GM10248 (cell line): ENCODE data around the gene PCA3.
A peak's percentile ranks its signal among the peaks of the same experiment; 100 is the strongest.

Experiments
- CTCF ChIA-PET: fragments of 300-600 bp; sonication (Branson Sonifier 250); formaldehyde crosslinking; extraction: SDS; loops from one replicate; lab custom pipeline; 2021; ENCODE audit warnings: antibody characterized with exemption; lab: Yijun Ruan, JAX
- POLR2A ChIA-PET: fragments of 350-650 bp; sonication (Branson Sonifier 250); formaldehyde crosslinking; extraction: SDS; loops from one replicate; lab custom pipeline; 2020; ENCODE audit warnings: antibody characterized with exemption; lab: Yijun Ruan, JAX
- DNase-seq: peaks from one replicate; pipeline ENCODE4 v3.0.0; 2012; ENCODE audit errors: extremely low spot score
- CTCF ChIP-seq: IDR thresholded peaks from 2 replicates; pipeline ENCODE4 v1.5.1; 2012; ENCODE audit warnings: mild to moderate bottlenecking, low read depth; ENCODE audit errors: extremely low read depth, missing control alignments, control extremely low read depth

Gene PCA3

GRCh38 chr9:76744336-76744735 is 19.9 kb upstream of the PCA3 start:
- ChIA-PET POLR2A (no interaction called here), CTCF (interaction anchor here (1.5 to 1.7 kb wide), 3 partner anchors 12 to 32 kb away, joined by 4 to 7 read pairs (median 4); no protein-coding TSS in a partner anchor)
- TF ChIP-seq CTCF, result no peak
- peak; percentile 39 for DNase-seq

- no peak for TF ChIP-seq CTCF
- ChIA-PET POLR2A (no interaction called here), CTCF (interaction anchor here (1.6 kb wide), 1 partner anchor 12 kb away, joined by 4 read pairs; no protein-coding TSS in a partner anchor)
- DNase-seq, result no peak
Measured at GRCh38 chr9:76751001-76751400, 13.2 kb upstream of the PCA3 start.

GRCh38 chr9:76756268-76756640 is 8.0 kb upstream of the PCA3 start:
- ChIA-PET CTCF (interaction anchor here (0.8 to 2.7 kb wide), 8 partner anchors 8 to 421 kb away, joined by 3 to 11 read pairs (median 4); partner anchors contain the start of genes PCA3 and VPS13A), POLR2A (no interaction called here)
- DNase-seq, result no peak
- peak; percentile 10 for TF ChIP-seq CTCF

- no peak for DNase-seq
- POLR2A ChIA-PET, result interaction anchor here (0.8 kb wide), 1 partner anchor 8 kb away, joined by 4 read pairs; no protein-coding TSS in a partner anchor
- TF ChIP-seq CTCF, result no peak
- CTCF ChIA-PET, result interaction anchor here (1.0 to 2.7 kb wide), 6 partner anchors 12 to 420 kb away, joined by 3 to 11 read pairs (median 4); partner anchors contain the start of gene VPS13A
Measured at GRCh38 chr9:76756941-76757673, 7.1 kb upstream of the PCA3 start.

- no peak for DNase-seq
- POLR2A ChIA-PET, result no interaction called here
- CTCF ChIA-PET, result interaction anchor here (1.6 to 2.7 kb wide), 2 partner anchors 28 to 225 kb away, joined by 3 to 11 read pairs; no protein-coding TSS in a partner anchor
- TF ChIP-seq CTCF, result no peak
Measured at GRCh38 chr9:76758476-76758875, 5.8 kb upstream of the PCA3 start.

GRCh38 chr9:76759732-76760131 is 4.5 kb upstream of the PCA3 start:
- DNase-seq, result no peak
- CTCF ChIA-PET, result interaction anchor here (1.6 kb wide), 1 partner anchor 224 kb away, joined by 3 read pairs; no protein-coding TSS in a partner anchor
- POLR2A ChIA-PET, result no interaction called here
- TF ChIP-seq CTCF, result no peak
